GM12874 (cell line): ENCODE measurements around the gene TEAD1.

Experiments
- TF ChIP-seq, protein P1 (sequence below): IDR thresholded peaks from 2 replicates; pipeline ENCODE4 v1.5.1; 2011; ENCODE audit warnings: low read depth, mild to moderate bottlenecking, control low read depth, low read length, moderate library complexity; ENCODE audit not compliant: insufficient read depth

The TEAD1 gene

DNA sequence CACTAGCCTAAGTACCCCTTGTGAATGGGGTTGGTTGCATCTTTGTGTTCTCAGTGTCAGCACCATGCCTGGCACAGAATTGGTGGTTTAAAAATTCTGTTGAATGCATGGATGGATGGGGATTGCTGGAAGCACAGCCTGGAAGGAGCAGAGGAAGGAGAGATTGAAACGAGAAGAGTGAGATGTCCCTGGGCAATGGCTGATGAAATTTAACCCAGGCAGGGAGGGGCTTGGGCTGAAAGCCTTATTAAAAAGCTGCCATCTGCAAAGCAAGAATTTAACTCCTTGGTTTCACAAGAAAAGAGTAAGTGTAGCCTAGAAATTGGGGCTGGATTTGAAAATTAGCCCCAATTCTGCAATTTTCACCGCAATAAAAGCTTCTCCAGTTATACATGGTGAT lies 126.7 kb downstream of the TEAD1 start:
- TF ChIP-seq, protein P1, sequence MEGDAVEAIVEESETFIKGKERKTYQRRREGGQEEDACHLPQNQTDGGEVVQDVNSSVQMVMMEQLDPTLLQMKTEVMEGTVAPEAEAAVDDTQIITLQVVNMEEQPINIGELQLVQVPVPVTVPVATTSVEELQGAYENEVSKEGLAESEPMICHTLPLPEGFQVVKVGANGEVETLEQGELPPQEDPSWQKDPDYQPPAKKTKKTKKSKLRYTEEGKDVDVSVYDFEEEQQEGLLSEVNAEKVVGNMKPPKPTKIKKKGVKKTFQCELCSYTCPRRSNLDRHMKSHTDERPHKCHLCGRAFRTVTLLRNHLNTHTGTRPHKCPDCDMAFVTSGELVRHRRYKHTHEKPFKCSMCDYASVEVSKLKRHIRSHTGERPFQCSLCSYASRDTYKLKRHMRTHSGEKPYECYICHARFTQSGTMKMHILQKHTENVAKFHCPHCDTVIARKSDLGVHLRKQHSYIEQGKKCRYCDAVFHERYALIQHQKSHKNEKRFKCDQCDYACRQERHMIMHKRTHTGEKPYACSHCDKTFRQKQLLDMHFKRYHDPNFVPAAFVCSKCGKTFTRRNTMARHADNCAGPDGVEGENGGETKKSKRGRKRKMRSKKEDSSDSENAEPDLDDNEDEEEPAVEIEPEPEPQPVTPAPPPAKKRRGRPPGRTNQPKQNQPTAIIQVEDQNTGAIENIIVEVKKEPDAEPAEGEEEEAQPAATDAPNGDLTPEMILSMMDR, result no peak

DNA sequence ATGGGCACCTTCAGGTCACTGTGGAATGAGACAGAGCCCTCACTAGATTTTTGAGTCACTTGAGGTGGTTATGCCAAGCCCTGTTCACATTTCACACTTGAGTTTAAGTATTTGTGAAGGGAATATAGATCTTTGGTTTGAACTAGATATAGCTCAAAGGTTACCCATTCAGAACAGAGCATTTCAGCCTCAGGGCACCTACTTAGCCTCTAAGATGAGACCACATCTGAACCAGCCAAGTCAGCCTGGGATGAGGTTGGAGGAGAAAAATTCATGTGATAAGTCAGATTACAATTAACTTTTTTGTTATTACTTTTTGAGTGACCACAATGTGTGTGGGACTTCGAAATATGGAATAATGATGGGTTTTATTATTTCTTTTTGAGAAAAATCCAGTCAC lies 127.8 kb downstream of the TEAD1 start:
- TF ChIP-seq, protein P1, result no peak

DNA sequence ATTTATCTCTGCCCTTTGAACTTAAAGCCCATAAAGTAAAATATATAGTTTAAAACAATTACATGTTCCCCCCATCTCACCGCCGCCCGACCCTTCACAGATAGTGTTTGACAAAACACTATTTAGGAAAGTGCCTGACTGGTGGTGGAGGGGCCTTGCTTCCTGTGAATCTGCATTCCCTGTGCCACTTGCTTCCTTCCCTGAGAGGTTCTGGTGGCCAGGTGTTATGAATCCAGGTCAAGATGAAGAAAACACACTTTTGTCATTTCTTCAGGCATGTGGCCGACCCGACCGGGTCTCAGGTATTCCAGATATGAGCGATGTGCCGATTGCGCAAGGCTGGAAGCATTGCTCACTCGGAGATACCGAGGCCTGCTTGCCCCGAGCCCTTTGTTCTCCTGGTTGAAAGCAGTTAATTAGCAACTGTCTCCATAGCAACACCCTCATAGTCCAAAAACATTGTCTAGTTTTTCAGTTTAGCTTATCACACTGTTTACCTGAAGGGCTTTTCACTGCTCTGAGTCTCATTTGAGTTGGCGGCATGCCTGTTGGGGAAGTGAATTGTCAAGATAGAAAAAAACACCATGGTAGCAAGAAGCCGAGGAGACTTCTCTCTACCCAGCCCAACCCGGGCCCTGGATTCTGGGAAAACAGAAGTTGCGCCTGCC lies 128.3 kb downstream of the TEAD1 start:
- TF ChIP-seq, protein P1, result no peak

DNA sequence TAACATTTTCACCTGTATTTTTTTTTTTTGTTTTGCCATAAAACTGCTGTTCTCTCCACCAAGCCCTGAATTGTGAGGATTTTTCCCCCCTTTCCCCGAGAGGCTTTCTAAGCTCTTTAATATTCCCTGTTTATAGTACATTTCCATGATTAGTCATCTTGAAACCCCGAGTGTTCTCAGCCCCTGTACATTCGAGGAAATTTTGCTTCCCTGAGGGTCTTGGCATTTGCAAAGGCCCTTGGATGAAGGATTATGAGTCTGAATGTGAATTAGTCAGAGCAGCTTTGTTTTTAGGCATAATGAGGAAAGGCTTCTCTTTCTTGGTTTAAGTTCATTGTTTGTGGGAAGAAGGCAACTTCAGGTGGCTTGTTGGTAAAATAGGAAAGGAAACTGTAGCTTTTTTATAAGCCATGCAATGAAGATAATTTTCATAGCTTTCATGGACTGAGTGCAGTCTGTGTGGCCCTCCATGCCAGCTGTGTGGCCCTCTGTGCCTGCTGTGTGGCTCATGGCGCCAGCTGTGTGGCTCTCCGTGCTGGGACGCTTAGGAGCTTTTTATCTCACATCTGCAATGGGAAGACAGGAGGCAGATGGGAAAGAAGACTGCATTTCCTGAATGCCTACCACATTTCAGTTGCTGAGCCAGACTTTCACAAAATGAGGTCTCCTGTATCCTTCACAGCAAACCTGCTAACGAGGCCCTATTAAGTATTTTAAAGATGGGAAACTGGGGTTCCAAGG lies 129.0 kb downstream of the TEAD1 start:
- TF ChIP-seq, protein P1, result no peak

DNA sequence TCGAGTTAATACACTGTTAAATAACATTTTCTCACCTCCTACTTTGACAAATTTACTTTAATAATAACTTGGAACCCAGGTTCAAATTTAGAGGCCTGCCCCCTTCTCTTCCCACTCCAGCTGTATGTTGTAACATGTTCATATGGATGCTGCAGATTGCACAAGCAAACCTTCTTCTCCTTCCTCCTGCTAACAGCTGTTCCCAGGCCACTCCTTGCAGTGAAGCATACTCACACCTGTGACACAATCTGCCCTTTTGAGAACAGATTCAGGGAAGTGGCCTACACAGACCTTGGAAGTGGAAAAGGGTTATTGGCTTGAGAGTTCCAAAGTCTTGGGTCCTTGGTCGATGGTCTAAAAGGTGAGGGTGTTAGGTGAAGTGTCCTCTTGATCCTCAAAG lies 131.9 kb downstream of the TEAD1 start:
- TF ChIP-seq, protein P1, result no peak

DNA sequence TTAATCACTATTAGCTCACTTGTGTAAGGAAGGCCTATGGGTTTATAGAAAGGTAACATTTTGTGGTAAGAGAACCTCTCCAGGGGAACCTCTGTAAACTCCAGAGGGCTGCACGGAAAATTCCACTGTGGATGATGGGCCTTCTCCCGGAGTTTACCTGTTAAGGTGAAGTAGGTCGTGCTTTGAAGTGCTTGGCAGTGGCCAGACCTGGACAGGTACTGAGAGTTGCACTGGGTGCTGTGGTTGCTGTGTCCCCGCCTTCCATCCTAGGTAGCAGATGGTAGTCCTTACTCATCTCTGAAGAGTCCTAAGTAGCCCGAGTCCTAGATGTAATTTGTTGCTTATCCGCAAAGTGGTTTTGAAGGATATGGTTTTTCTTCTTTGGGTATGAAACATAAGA lies 133.4 kb downstream of the TEAD1 start:
- TF ChIP-seq, protein P1, result no peak

DNA sequence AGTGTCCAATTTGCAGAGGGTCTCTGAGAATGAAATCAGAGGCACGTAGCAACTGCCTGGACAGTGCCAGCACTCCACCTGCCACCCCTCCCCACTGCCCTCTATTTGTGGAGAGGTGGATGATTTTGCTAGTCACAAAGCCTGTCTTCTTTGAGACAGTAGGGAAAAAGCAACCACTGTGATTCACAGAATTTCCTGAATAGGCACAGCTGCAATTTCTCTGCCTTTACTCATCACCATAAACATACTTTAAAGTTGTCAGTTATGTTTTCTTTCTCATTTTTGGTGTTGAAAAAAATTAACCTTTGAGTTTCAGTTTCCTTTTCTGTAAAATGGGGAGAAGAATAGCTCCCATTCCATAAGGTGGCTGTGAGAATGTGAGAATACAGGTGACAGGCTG lies 134.3 kb downstream of the TEAD1 start:
- TF ChIP-seq, protein P1, result no peak
